GM23338 (cell line): ENCODE results near the gene MYOCOS. TPM values are rescaled to one million over a fixed set of nuclear protein-coding genes. Genes with fewer than 3 reads are reported as not detected.

Source experiments
- ATAC-seq: fragments of 200-7000 bp; cut with Tn5 transposase; 3 replicates; pipeline ENCODE4 v1.9.1; 2020
- DNase-seq: peaks from one replicate; pipeline ENCODE4 v3.0.0-alpha.2; 2015; ENCODE audit warnings: low spot score
- H2AFZ ChIP-seq: fragments of 200-600 bp; sonication (generic); 2 replicates; pipeline ENCODE4 v1.8.0; 2016; ENCODE audit warnings: antibody characterized with exemption, mild to moderate bottlenecking, moderate library complexity
- H3F3A ChIP-seq: fragments of 200-600 bp; sonication (generic); replicated peaks from 2 replicates; pipeline ENCODE4 v1.8.0; 2017; ENCODE audit warnings: antibody characterized with exemption, mixed run types, low read depth
- H3K27ac ChIP-seq: fragments of 200-600 bp; sonication (generic); 2 replicates; pipeline ENCODE4 v1.6.1; 2016; ENCODE audit warnings: low read depth
- H3K27me3 ChIP-seq: fragments of 200-600 bp; sonication (generic); 2 replicates; pipeline ENCODE4 v1.8.0; 2016; ENCODE audit warnings: mild to moderate bottlenecking, mixed run types, moderate library complexity; ENCODE audit not compliant: insufficient read depth
- H3K36me3 ChIP-seq: fragments of 200-600 bp; sonication (generic); 2 replicates; pipeline ENCODE4 v1.8.0; 2016; ENCODE audit warnings: mild to moderate bottlenecking; ENCODE audit not compliant: insufficient read depth
- H3K4me1 ChIP-seq: fragments of 200-600 bp; sonication (generic); 2 replicates; pipeline ENCODE4 v1.8.0; 2016; ENCODE audit warnings: mild to moderate bottlenecking, moderate library complexity; ENCODE audit not compliant: insufficient read depth
- H3K4me2 ChIP-seq: fragments of 200-600 bp; sonication (generic); 2 replicates; pipeline ENCODE4 v1.7.1; 2017; ENCODE audit warnings: mixed run types
- H3K4me3 ChIP-seq: fragments of 200-600 bp; sonication (generic); 2 replicates; pipeline ENCODE4 v1.6.1; 2016; ENCODE audit warnings: mixed run types
- H3K79me2 ChIP-seq: fragments of 200-600 bp; sonication (generic); replicated peaks from 2 replicates; pipeline ENCODE4 v1.8.0; 2017; ENCODE audit warnings: mild to moderate bottlenecking; ENCODE audit not compliant: insufficient read depth
- H3K9me2 ChIP-seq: fragments of 200-600 bp; sonication (generic); 2 replicates; pipeline ENCODE4 v1.8.0; 2017; ENCODE audit not compliant: insufficient read depth
- H4K20me1 ChIP-seq: fragments of 200-600 bp; sonication (generic); replicated peaks from 2 replicates; pipeline ENCODE4 v1.8.0; 2017; ENCODE audit warnings: mild to moderate bottlenecking; ENCODE audit not compliant: insufficient read depth
- H3K27ac Mint-ChIP-seq: 2 replicates; pipeline ENCODE4 v1.8.0; 2020; ENCODE audit warnings: inconsistent platforms, mild to moderate bottlenecking, moderate library complexity, mixed read lengths
- H3K27me3 Mint-ChIP-seq: 3 replicates; pipeline ENCODE4 v1.8.0; 2022; ENCODE audit warnings: low read depth, mild to moderate bottlenecking, moderate library complexity, mixed read lengths, inconsistent platforms; ENCODE audit not compliant: insufficient read depth, poor library complexity
- H3K36me3 Mint-ChIP-seq: 3 replicates; pipeline ENCODE4 v1.8.0; 2021; ENCODE audit warnings: low read depth, mild to moderate bottlenecking, inconsistent platforms, moderate library complexity, mixed read lengths
- H3K4me1 Mint-ChIP-seq: 3 replicates; pipeline ENCODE4 v1.8.0; 2020; ENCODE audit warnings: mild to moderate bottlenecking, inconsistent platforms, mixed read lengths
- H3K4me3 Mint-ChIP-seq: 3 replicates; pipeline ENCODE4 v1.8.0; 2021; ENCODE audit warnings: moderate library complexity, mild to moderate bottlenecking, inconsistent platforms, mixed read lengths
- H3K9me3 Mint-ChIP-seq: 3 replicates; pipeline ENCODE4 v1.8.0; 2020; ENCODE audit warnings: moderate library complexity, mild to moderate bottlenecking, inconsistent platforms, mixed read lengths
- EZH2phosphoT487 ChIP-seq: fragments of 200-600 bp; sonication (generic); IDR thresholded peaks from one replicate; pipeline ENCODE4 v1.8.1; 2018; ENCODE audit warnings: antibody characterized with exemption; ENCODE audit not compliant: unreplicated experiment
- JUNB ChIP-seq: IDR thresholded peaks from one replicate; pipeline ENCODE4 v1.6.1; 2016; ENCODE audit warnings: antibody characterized with exemption; ENCODE audit not compliant: unreplicated experiment
- NANOG ChIP-seq: IDR thresholded peaks from 2 replicates; pipeline ENCODE4 v1.6.1; 2016; ENCODE audit warnings: antibody characterized with exemption, borderline replicate concordance
- ZNF114 ChIP-seq: fragments of 250-450 bp; sonication (Bioruptor Pico); IDR thresholded peaks from 2 replicates; pipeline ENCODE4 v1.5.0; 2020; ENCODE audit warnings: mild to moderate bottlenecking, moderate library complexity
- ZNF331 ChIP-seq: fragments of 250-450 bp; sonication (Bioruptor Pico); IDR thresholded peaks from 2 replicates; pipeline ENCODE4 v1.5.0; 2020; ENCODE audit warnings: low read depth, mild to moderate bottlenecking, moderate library complexity
- polyA plus RNA-seq: library from polyadenylated mRNA; unstranded; fragments of >200 nt; fragmentation: Nextera tagmentation; extraction: Ambion mirVana; gene quantifications from 2 replicates; pipeline ENCODE4 v1.2.1, GENCODE V29; 2016
- total RNA-seq: library from RNA; depleted of rRNA; stranded (reverse); fragments of >200 nt; shearing (Covaris generic); gene quantifications from 2 replicates; pipeline ENCODE4 v1.2.3, GENCODE V29; 2014
- TF ChIP-seq, protein P1 (sequence below): IDR thresholded peaks from one replicate; pipeline ENCODE4 v1.6.1; 2018; ENCODE audit warnings: antibody characterized with exemption; ENCODE audit not compliant: unreplicated experiment
- TF ChIP-seq, protein P2 (sequence below), 2 experiments: fragments of 200-600 bp in 1 of 2; sonication (generic) in 1 of 2; conservative IDR thresholded peaks; 2 replicates each; pipeline versions ENCODE4 v1.5.1 to v1.6.1; 2016 to 2017; ENCODE audit warnings: antibody characterized with exemption in 2 of 2, low read depth in 2 of 2, mild to moderate bottlenecking in 2 of 2, moderate library complexity in 1 of 2
- TF ChIP-seq, protein P3 (sequence below): fragments of 250-450 bp; sonication (Bioruptor Pico); IDR thresholded peaks from 2 replicates; pipeline ENCODE4 v1.5.0; 2020; ENCODE audit warnings: mild to moderate bottlenecking, moderate library complexity

MYOCOS gene
- total and polyA plus RNA-seq, 2 experiments from 2014 or later = not detected

DNA sequence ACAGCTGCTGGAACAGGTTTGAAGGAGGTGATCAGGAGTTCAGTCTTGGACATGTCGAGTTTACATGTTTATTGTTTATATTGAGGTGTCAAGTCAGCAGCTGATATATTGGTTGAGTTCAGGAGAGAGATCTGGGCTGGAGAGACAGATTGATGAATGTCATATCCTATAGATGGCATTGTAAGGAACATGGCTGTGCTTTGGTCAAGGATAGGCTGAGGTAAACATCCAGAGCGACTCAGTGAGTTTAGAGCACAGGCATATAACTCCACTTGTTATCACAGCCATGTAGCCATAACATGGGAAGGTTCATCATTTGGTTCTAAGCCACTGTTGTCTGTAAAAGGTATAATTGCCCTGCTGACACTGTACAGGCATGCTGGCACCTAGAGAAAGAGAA lies 5.5 kb upstream of the MYOCOS start:
- Histone ChIP-seq H3K4me1 (peaks cover 7% of the 10 kb centered on the region), H3K4me3 (no peak overlapping the region), H2AFZ (no peak overlapping the region), H3K36me3 (no peaks in the 10 kb centered on the region), H3K79me2 (no peaks in the 10 kb centered on the region), H3K9me2 (0 out of 2 replicates have a peak, but pooled peaks cover 4% of the 10 kb centered on the region), H4K20me1 (no peaks in the 10 kb centered on the region), H3F3A (no peaks in the 10 kb centered on the region), H3K27ac (no peak overlapping the region), H3K27me3 (no peaks in the 10 kb centered on the region), H3K4me2 (no peak overlapping the region)
- ATAC-seq (no peak), DNase-seq (no peak)
- no peaks in the 10 kb centered on the region for H3K27me3 Mint-ChIP-seq
- no peaks in the 10 kb centered on the region for H3K9me3 Mint-ChIP-seq
- no peak overlapping the region for H3K4me3 Mint-ChIP-seq
- no peak for TF ChIP-seq EZH2phosphoT487
- no peak for TF ChIP-seq ZNF114 (CRISPR knock-in tag)
- no peak for TF ChIP-seq JUNB
- no peak for TF ChIP-seq ZNF331
- TF ChIP-seq, protein P1, sequence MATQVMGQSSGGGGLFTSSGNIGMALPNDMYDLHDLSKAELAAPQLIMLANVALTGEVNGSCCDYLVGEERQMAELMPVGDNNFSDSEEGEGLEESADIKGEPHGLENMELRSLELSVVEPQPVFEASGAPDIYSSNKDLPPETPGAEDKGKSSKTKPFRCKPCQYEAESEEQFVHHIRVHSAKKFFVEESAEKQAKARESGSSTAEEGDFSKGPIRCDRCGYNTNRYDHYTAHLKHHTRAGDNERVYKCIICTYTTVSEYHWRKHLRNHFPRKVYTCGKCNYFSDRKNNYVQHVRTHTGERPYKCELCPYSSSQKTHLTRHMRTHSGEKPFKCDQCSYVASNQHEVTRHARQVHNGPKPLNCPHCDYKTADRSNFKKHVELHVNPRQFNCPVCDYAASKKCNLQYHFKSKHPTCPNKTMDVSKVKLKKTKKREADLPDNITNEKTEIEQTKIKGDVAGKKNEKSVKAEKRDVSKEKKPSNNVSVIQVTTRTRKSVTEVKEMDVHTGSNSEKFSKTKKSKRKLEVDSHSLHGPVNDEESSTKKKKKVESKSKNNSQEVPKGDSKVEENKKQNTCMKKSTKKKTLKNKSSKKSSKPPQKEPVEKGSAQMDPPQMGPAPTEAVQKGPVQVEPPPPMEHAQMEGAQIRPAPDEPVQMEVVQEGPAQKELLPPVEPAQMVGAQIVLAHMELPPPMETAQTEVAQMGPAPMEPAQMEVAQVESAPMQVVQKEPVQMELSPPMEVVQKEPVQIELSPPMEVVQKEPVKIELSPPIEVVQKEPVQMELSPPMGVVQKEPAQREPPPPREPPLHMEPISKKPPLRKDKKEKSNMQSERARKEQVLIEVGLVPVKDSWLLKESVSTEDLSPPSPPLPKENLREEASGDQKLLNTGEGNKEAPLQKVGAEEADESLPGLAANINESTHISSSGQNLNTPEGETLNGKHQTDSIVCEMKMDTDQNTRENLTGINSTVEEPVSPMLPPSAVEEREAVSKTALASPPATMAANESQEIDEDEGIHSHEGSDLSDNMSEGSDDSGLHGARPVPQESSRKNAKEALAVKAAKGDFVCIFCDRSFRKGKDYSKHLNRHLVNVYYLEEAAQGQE = no peak
- peaks cover 4% of the 10 kb centered on the region for H3K4me1 Mint-ChIP-seq
- H3K36me3 Mint-ChIP-seq = no peaks in the 10 kb centered on the region
- no peak overlapping the region for H3K27ac Mint-ChIP-seq

DNA sequence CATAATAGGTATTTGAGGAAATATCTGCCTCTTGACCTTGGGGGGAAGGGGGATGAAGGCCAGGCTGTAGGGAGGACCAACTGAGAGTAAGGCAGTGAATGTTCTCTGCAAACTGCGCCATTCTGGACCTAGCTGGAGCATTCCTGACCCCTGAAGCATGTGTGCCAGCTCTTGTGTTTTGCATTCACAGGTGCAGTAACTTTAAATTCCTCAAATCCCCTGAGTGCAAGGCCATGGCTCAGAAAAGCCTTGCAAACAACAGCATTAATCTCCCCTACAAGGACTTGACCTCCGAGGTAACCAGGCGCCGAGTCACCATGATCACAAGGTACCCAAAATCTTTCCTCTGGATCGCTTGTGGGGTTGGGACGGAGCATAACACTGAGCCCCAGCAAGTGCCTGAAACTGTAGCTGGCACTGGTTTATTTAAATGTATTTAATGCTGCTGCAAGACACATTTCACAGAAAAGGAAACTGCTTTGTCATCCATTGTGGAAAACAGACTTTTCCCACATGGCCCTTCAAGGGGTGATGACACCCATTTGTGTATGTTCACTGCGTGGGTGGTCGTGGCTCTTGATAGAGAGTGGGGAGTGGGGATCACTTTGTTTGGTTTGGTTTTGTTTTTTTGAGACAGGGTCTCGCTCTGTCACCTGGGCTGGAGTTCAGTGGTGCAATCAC lies 1.7 kb downstream of the MYOCOS start:
- ATAC-seq (no peak), DNase-seq (peak; percentile 24)
- no peak overlapping the region for H3K4me2 ChIP-seq
- no peak overlapping the region for H3K27ac ChIP-seq
- no peak overlapping the region for H3K4me3 ChIP-seq
- no peaks in the 10 kb centered on the region for H3F3A ChIP-seq
- peaks cover 19% of the 10 kb centered on the region for H3K4me1 ChIP-seq
- H3K27me3 ChIP-seq = no peaks in the 10 kb centered on the region
- H3K27me3 Mint-ChIP-seq = peaks cover 5% of the 10 kb centered on the region
- no peaks in the 10 kb centered on the region for H3K36me3 Mint-ChIP-seq
- no peaks in the 10 kb centered on the region for H3K36me3 ChIP-seq
- no peak overlapping the region for H3K4me3 Mint-ChIP-seq
- no peaks in the 10 kb centered on the region for H4K20me1 ChIP-seq
- H3K4me1 Mint-ChIP-seq = peaks cover 18% of the 10 kb centered on the region
- peak overlapping the region; percentile 92 for H2AFZ ChIP-seq
- H3K27ac Mint-ChIP-seq = peak overlapping the region; percentile 78
- H3K9me3 Mint-ChIP-seq = no peaks in the 10 kb centered on the region
- H3K9me2 ChIP-seq = 0 out of 2 replicates have a peak, but pooled peaks cover 3% of the 10 kb centered on the region
- H3K79me2 ChIP-seq = no peaks in the 10 kb centered on the region
- TF ChIP-seq, protein P2, sequence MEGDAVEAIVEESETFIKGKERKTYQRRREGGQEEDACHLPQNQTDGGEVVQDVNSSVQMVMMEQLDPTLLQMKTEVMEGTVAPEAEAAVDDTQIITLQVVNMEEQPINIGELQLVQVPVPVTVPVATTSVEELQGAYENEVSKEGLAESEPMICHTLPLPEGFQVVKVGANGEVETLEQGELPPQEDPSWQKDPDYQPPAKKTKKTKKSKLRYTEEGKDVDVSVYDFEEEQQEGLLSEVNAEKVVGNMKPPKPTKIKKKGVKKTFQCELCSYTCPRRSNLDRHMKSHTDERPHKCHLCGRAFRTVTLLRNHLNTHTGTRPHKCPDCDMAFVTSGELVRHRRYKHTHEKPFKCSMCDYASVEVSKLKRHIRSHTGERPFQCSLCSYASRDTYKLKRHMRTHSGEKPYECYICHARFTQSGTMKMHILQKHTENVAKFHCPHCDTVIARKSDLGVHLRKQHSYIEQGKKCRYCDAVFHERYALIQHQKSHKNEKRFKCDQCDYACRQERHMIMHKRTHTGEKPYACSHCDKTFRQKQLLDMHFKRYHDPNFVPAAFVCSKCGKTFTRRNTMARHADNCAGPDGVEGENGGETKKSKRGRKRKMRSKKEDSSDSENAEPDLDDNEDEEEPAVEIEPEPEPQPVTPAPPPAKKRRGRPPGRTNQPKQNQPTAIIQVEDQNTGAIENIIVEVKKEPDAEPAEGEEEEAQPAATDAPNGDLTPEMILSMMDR (conservative IDR thresholded peaks at IDR 0.05; ENCODE audit: low read depth in 2 of 2) = no peak
- TF ChIP-seq NANOG (no peak), ZNF331 (no peak), JUNB (no peak), EZH2phosphoT487 (no peak), ZNF114 (CRISPR knock-in tag) (no peak)
- TF ChIP-seq, protein P3, sequence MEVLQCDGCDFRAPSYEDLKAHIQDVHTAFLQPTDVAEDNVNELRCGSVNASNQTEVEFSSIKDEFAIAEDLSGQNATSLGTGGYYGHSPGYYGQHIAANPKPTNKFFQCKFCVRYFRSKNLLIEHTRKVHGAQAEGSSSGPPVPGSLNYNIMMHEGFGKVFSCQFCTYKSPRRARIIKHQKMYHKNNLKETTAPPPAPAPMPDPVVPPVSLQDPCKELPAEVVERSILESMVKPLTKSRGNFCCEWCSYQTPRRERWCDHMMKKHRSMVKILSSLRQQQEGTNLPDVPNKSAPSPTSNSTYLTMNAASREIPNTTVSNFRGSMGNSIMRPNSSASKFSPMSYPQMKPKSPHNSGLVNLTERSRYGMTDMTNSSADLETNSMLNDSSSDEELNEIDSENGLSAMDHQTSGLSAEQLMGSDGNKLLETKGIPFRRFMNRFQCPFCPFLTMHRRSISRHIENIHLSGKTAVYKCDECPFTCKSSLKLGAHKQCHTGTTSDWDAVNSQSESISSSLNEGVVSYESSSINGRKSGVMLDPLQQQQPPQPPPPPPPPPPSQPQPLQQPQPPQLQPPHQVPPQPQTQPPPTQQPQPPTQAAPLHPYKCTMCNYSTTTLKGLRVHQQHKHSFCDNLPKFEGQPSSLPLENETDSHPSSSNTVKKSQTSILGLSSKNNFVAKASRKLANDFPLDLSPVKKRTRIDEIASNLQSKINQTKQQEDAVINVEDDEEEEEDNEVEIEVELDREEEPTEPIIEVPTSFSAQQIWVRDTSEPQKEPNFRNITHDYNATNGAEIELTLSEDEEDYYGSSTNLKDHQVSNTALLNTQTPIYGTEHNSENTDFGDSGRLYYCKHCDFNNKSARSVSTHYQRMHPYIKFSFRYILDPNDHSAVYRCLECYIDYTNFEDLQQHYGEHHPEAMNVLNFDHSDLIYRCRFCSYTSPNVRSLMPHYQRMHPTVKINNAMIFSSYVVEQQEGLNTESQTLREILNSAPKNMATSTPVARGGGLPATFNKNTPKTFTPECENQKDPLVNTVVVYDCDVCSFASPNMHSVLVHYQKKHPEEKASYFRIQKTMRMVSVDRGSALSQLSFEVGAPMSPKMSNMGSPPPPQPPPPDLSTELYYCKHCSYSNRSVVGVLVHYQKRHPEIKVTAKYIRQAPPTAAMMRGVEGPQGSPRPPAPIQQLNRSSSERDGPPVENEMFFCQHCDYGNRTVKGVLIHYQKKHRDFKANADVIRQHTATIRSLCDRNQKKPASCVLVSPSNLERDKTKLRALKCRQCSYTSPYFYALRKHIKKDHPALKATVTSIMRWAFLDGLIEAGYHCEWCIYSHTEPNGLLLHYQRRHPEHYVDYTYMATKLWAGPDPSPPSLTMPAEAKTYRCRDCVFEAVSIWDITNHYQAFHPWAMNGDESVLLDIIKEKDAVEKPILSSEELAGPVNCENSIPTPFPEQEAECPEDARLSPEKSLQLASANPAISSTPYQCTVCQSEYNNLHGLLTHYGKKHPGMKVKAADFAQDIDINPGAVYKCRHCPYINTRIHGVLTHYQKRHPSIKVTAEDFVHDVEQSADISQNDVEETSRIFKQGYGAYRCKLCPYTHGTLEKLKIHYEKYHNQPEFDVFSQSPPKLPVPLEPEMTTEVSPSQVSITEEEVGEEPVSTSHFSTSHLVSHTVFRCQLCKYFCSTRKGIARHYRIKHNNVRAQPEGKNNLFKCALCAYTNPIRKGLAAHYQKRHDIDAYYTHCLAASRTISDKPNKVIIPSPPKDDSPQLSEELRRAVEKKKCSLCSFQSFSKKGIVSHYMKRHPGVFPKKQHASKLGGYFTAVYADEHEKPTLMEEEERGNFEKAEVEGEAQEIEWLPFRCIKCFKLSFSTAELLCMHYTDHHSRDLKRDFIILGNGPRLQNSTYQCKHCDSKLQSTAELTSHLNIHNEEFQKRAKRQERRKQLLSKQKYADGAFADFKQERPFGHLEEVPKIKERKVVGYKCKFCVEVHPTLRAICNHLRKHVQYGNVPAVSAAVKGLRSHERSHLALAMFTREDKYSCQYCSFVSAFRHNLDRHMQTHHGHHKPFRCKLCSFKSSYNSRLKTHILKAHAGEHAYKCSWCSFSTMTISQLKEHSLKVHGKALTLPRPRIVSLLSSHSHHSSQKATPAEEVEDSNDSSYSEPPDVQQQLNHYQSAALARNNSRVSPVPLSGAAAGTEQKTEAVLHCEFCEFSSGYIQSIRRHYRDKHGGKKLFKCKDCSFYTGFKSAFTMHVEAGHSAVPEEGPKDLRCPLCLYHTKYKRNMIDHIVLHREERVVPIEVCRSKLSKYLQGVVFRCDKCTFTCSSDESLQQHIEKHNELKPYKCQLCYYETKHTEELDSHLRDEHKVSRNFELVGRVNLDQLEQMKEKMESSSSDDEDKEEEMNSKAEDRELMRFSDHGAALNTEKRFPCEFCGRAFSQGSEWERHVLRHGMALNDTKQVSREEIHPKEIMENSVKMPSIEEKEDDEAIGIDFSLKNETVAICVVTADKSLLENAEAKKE (CRISPR knock-in tag) = no peak
